ENCODE data around the gene BRD3.

The BRD3 gene

DNA sequence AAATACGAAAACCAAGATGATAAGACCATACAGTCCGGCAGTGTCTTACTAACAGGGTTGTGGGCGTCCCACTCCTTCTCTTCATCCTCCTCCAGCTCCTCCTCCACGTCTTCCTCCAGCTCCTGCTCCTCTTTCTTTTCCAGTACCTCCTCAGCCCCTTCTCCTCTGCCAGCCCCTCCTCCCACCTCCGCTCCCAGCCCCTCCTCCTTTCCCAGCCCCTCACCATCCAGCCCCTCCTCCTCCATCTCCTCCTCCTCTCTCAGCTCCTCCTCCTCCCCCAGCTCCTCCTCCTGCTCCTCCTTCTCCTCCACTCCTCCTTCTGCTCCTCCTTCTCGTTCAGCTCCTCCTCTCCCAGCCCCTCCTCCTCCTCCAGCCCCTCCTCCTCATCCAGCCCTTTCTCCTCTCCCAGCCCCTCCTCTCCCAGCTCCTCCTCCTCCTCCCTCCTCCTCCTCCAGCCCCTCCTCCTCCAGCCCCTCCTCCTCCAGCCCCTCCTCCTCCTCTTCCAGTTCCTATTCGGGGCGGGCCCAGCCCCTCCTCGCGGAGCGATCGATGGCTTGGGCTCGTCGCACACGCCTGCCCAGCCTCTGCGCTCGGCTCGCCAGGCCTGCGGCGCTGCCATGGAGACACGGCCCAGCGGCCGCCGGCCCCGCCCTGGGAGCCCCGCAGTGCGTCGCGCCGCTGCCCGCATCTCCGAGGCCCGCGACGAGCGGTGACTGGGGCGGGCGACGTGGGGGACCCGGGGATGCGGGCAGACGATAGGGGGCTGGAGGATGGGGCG lies 42.8 kb downstream of the BRD3 start, which contains the start of gene BRD3OS:
BRD3OS (plus strand) TSS at position 654 of the 778 bp plus-strand sequence. CDS start 1,267 bp downstream, outside the sequence.
- peak; percentile 87 for DNase-seq (ENCODE audit: low read depth, low spot score)

DNA sequence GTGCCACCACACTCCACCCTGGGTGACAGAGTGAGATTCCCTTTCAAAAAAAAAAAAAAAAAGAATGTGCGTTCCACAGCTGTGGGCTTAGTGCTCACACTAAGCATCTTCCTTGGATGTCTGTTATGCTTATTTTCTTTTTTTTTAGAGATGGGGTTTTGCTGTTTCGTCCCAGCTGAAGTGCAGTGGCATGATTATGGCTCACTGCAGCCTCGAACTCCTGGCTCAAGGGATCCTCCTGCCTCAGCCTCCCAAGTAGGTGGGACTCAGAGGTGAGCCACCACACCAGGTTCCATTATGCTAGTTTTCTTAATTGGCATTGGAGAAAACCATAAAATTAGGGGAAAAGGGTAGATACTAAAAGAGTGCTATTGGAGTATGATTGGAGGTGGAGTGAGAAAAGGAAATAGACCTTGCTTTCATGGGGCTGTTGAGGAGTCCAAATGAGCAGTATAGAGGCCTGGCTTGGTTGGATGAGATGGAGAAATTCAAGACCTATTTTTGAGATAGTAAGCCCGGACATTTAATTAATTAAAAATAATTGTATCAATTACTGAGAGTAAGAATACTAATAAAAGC lies 43.5 kb downstream of the BRD3 start:
- DNase-seq (ENCODE audit: low read depth, low spot score): no peak

DNA sequence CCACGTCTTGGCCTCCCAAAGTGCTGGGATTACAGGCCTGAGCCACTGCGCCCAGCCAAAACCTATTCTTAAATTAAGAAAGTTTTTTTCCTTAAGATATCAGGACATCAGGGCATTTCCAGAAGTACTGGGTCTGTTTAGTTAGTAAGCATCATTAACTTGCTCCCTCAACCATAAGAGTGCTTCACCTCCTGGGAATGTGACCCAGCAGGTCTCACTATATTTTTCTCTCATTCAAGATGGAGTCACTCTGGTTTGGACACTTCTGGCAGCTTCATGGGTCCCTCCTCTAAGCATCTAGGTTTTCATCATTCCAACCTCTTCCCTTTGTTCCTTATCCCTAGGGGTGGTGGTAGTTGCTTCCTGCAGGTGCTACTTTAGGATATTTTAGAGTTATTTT lies 52.9 kb downstream of the BRD3 start:
- DNase-seq (ENCODE audit: low read depth, low spot score): no peak

DNA sequence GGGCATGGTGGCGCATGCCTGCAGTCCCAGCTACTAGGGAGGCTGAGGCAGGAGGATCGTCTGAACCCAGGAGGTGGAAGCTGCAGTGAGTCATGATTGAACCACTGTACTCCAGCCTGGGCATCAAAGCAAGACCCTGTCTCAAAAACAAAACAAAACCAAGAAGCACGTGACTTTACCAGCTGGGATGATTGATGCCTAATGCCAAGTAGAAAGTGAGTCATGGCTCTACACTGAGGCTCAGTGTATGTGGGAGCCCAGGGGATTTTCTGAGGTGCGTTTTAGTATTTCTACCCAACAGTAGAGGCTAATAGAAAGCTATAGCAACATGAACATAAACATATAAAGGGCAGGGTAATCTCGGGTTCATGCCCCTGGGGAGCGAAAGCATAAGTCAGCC lies 56.4 kb downstream of the BRD3 start:
- no peak for DNase-seq (ENCODE audit: low read depth, low spot score)

DNA sequence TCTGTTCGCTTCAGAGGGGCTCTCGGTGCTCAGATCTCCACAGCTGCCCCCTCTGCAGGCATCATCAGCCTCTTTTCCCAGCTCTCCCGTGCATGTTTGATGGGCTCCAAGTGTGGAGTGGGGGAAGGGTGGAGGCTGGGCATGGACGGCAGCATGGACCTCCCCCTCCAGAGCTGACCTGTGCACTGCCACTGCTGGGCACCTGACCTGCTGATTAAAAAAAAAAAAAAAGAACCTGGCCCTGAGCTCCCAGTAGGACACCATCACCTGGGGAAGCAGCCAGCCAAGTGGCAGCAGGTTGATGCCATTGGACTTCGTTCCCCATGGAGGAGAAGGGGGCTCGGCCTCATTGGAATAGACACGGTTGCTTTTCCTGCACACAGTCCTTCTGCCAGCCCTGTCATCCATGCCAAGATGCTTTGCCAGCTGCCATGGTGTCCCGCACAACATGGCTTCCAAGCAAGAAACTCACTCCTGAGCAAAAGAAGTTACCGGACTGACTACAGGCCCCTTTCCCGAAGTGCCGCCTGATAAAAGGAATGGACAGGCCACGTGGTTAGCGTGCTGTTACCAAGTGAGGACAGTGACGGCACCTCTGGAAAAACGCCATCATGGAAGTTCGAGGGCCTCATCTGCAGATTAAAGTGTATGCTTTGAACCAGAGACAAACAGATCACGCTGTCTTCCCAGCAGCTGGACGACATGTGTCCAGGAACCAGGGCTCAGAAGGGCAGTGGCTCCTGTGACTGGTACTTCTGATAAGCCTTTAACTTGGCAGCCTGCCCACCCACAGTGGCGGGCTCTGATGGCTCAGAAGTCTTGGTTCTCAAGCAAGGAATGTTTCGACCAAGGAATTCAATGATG lies 57.3 kb downstream of the BRD3 start:
- DNase-seq (ENCODE audit: low read depth, low spot score): no peak

DNA sequence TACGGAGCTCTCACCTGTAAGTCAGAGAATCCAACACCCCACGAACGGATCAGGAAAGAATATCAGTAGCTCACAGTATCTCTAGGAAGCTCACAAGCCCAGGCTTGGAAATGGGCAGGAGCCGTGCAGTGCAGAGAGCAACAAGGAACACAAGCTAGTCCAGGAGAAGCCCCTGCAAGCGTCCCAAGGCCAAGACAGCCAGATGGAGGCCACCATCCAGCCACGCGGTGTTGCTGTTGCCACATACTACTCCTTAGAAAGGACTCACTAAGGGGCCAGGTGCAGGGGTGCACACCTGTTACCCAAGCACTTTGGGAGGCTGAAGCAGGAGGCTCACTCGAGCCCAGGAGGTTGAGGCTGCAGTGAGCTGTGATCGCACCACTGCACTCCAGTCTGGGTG lies 60.3 kb downstream of the BRD3 start:
- no peak for DNase-seq (ENCODE audit: low read depth, low spot score)

DNA sequence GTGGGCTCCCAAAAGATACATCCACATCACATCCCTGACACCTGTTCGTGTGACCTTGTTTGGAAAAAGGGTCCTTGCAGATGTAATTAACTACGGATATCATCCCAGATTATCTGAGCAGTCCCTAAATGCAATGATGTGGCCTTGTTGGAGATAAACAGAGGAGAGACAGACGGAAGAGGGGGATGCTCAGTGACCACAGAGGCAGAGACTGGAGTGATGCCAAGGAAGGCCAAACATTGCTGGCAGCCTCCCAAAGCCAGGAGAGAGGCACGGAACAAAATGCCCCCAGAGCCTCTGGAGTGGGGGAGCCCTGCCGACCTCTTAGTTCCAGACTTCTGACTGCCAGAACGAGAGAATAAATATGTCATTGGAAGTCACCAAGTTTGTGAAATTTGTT lies 60.7 kb downstream of the BRD3 start:
- no peak for DNase-seq (ENCODE audit: low read depth, low spot score)

DNA sequence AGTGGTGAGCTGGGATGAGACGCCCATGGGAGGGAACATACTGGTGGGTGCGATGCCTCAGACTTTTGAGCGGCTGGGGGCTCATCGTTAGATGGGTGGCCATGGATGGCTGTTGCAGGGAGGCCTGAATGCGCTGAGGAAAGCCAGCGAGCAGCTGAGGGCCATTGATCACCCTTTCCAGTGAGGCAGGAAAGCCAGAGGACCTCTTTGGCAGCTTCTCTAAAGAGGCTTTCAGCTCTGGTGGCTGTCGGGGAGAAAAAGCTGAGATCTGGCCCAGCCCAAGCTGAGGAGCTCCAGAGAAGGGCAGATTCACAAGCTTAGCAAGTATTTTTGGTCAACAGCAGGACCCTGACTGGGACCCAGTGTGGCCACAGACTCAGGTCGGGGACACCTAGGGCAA lies 62.4 kb downstream of the BRD3 start:
- DNase-seq (ENCODE audit: low read depth, low spot score): no peak

DNA sequence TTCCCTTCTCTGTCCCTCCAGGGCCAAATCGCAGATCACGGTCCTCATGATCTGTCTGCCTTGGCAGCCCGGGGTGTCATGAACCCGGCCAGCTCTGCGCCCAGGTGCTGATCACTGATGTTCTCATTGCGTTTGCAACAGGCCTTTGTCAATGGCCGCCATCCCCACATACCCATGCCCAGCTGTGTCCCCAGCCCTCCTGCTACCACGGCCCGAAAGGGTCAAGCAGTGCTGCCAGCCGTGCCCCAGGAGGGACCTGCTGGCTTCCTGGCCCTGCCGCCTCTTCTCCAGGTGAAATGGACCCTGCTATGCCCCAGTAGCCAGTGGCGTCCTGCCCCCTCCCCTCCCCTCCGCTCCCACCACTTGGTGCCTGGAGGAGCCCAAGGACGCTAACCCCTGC lies 62.9 kb downstream of the BRD3 start:
- no peak for DNase-seq (ENCODE audit: low read depth, low spot score)

DNA sequence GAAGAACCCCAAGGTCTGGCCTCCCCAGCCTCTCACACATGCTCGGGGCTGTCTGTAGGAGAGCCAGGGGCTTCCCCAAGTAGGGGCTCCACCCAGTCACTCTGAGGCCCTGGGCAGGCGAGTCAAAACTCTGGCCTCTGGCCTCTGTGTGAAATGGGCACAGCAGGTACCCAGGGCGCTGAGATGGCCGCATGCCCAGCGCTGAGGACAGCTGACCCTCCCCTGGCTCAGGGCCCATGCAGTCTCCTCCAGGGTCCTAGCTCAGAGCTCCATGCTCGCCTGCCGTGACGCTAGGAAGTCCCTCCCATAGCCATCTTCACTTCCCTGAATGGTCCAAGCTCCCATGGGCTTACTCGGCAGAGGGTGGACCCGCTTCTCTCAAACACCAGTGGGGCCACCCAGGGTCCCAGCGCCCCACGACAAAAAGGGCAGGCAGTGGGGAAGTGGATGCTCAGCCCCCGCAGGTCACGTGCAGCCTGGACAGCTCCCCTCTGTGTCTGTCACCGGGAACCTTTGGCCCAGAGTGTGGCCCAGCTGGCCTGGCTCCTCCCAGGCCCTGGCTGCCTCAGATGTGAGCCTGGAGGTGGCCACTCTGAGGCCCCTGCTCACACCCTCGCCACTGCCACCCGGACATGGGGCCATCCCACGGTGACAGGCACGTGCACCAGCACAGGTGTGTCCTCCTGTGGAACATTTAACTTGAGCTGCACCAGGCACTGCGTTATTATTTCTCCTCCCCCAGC lies 63.5 kb downstream of the BRD3 start:
- DNase-seq (ENCODE audit: low read depth, low spot score): no peak

DNA sequence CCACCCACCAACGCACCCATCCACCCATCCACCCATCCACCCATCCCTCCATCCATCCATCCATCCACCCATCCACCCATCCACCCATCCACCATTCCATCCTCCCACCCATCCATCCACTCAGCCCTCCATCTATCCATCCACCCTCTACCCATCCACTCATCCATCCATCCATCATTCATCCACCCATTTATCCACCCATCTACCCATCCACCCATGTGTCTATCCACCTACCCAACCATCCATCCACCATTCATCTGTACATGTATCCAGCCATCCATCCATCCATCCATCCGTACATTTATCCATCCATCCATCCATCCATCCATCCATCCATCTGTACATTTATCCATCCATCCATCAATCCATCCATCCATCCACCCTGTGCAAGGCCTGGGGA lies 64.6 kb downstream of the BRD3 start:
- DNase-seq (ENCODE audit: low read depth, low spot score): no peak

DNA sequence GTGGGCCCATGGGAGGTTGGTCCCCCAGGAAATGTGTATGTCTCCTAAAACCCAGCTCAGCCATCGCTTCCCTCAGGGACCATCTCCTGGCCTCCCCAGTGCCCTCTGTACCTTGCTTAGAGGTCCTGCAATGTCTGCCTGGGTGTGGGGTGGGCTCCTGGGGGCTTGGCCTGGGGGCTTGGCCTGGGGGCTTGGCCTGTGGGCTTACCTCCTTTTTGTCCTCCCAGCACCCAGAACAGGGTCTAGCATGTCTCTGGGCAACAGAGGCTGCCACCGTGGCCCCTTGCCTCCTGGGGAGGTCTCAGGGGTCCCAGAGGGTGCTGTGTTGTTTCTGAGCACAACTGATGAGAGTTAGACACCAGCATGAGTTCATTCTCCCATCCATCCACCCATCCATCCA lies 65.0 kb downstream of the BRD3 start:
- DNase-seq (ENCODE audit: low read depth, low spot score): no peak

DNA sequence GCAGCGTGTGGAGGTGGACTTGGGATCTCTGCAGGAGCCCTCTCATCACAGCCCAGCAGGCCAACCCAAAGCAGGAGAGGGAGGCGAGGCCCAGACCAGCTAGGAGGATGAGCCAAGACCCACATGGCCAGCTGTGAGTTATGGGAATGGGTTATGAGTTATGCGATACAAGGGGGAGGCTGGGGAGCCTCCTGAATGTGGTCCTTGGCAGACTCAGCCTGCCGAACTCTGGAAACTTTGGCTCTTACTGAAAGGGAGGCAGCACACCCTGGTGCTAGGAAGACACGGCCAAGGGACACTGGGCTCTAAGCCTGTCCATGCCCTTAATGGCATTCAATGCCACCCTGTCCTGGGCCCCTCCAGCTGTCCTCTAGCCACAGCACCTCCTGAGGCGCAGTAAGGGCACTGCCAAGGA lies 68.0 kb downstream of the BRD3 start:
- DNase-seq (ENCODE audit: low read depth, low spot score): no peak

DNA sequence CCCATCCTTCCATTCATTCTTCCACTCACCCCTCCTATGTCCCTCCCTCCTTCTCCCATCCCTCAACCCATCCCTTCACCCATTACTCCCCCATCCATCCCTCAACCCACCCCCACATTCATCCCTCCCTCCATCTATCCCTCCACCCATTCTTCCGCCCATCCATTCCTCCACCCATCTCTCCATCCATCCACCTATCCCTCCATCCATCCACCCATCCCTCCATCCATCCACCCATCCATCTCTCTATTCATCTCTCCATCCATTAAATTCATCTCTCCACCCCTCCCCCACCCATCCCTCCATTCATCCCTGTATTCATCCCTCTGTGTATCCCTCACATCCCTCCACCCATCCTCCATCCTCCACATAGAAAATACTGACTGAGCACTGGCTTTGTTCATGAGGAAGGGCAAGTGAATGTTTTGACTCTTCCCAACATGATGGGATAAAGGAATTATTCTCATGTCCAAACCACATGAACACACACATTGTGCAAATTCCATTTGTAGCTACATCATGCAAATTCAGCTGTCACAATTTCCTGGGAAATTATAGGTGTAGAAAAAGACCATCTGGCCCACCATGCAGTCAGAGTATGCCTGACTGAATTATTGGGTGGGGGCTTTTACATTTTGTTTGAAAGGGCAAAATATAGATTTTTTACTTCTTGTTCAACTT lies 68.8 kb downstream of the BRD3 start:
- no peak for DNase-seq (ENCODE audit: low read depth, low spot score)

DNA sequence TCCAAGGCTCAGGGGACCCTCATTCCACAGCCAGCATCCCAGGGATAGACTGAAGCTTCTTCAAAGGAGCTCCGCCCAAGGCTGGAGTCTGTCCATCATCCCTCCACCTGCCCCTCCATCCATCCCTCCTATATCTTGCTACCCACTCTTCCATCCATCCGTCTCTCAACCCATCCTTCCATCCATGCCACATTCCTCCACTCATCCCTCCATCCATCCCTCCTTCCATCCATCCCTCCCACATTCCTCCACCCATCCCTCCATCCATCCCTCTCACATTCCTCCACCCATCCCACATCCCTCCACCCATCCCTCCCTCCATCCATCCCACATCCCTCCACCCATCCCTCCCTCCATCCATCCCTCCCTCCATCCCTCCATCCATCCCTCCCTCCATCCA lies 70.2 kb downstream of the BRD3 start:
- DNase-seq (ENCODE audit: low read depth, low spot score): no peak

DNA sequence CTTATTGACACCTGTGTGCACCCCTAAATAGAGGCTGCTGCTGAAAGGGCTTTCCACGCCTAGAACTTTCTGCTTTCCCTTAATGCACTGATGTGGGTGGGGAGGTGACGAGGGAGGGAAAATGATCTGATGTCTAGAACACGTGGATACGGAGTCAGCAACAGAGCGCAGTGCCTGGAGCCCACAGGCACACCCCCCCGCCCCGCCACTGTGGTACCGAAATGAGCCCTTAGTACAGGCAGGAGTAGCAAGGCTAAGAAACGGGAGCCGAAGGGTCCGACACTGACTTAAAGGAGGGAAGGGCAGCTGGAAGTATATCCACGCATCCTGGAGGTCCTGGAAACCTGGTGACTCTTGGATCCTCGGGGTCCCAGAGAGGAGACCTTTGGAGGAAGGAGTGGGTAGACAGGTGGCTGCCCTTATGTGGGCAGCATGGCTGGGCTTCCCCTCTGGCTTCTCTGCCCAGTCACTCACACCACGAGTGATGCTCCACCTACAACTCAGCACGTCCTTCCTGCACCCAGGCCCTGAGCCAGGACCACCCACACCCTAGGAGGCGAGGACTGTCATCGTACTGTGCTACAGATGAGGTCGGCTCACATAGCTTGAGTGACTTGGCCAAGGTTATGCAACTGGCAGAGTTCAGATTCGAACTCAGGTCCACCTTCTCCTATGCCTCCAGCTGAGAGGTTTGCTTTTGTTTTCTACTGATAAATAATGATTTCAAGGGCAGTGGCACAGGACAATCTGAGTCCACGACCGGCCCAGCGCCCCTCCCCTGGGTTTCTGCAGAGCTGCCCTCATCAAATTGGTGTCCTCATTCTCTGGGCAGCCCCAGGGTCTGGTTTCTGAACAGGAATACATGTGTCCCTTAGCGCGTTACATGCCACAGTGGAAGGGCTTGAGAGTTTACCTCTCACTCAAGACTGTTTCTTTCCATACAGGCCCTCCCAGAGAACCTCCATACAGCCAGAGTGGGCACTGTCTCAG lies 71.0 kb downstream of the BRD3 start:
- no peak for DNase-seq (ENCODE audit: low read depth, low spot score)

DNA sequence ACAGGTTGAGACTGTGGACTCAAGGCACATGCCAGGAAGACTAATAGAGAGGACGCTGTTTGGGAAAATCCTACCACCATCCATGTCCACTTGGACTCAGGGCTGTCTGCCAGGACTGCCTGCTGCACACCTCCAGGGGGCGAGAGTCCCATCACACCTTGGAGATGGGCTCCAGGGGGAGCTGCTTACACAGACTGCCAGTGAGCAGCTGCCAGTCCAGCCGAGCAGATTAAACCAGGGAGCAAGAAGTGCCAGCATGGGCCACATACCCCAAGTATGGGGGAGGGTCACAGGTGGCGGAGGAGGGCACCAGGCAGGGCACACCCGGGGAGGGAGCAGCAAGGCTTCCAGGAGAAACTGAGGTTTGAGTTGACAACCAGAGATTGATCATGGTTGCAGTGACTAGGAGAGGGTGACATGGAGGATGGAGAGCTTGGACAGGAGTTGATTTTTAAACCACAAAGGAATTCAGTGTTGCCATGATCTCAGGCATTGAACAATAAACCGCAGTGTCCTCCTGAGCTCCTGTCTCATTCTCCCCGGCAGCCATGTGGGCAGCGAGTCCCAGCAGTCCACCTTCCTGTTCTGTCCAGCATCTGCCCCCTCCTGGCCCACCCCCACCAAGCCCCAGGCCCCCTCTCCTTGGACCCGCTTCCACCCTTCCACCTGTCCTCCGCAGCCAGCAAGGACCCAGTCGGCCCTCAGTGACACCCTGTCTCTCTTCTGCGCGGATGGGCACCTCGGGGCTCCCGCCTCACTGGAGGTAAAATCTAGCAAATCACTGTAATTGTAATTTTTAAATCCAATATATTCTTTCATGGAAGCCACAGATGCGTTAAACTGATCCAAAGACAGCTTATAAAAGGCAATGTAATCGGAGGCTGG lies 72.6 kb downstream of the BRD3 start:
- DNase-seq (ENCODE audit: low read depth, low spot score): no peak

DNA sequence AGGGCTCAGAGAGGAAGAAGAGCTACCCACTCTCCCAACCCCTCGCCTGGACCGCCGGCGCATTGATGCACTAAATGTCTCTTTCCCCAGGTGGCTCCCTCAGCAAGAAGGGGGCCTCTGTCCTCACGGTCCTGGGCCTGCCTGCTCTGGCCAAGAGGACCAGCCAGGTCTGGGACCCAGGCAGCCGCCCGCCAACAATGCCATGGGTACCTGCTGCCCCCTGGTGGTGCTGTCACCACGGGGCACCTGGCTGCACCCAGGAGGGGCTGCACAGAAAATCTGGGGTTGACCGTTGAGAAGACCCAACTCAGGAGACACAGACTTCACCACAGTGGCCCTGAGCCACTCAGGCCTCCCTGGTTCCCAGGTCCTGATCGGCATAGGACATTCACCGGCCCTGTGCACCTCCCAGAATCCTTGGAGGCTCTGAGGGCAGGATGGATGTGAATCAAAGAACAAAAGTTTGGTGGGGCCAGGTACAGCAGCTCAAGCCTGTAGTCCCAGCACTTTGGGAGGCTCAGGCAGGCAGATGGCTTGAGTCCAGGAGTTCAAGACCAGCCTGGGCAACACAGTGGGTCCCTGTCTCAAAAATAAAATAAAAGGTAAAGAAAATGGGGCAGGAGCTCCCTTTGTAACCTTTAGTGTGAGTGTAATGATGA lies 73.3 kb downstream of the BRD3 start:
- DNase-seq (ENCODE audit: low read depth, low spot score): no peak
